Measurements from ENCODE around the gene DGKB.

Gene DGKB

GRCh38 chr7:14902589-14903067, at the start of gene DGKB:
Gene DGKB, minus strand, starts transcription at chr7:14902751.
- no peak for DNase-seq

DNA sequence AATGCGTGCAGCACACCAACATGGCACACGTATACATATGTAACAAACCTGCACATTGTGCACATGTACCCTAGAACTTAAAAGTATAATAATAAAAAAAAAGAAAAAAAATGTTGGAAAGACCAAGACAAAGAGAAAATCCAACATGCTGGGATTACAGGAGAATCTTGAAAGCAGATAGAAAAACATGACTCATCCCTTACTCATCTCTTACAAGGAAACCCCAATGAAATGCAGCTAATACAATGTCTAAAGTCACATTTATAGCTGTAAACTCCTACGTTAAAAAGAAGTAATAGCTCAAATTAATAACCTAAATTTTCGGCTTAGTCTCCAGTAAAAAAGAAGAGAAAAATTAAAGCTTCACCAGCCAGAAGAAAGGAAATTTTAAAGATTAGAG, 47.5 kb upstream of the DGKB start:
- no peak for DNase-seq

DNA sequence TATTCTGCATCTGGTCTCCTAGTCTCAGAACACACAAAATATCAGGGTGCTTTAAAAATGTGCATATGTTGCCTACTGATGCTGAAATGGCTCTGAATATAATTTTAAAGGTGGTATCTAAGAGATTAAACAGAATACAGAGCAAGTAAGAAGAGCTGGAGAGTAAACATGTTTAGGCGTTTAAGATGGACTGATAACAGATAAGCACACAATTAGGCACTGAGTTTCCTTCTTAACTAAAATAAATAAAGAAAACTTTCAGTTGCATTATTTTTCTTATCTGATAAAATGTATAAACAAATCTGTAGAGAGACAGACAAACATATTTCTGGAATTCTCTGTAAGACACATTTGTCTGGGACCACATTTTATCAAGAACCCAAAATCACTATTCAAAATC, 35.6 kb upstream of the DGKB start:
- no peak for DNase-seq

DNA sequence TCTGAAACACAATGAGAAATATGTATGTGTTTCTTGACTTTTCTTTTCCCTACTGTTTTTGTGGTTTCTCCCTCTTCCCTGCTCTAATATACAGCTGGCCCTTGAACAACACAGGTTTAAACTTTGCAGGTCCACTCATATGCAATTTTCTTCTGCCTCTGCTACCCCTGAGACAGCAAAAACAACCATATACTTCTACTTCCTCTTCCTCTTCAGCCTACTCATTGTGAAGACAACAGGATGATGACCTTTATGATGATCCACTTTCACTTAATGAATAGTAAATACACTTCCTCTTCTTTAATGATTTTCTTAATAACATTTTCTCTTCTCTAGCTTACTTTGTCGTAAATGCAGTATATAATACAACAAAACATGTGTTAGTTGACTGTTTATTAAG, 35.0 kb upstream of the DGKB start:
- DNase-seq, result no peak

DNA sequence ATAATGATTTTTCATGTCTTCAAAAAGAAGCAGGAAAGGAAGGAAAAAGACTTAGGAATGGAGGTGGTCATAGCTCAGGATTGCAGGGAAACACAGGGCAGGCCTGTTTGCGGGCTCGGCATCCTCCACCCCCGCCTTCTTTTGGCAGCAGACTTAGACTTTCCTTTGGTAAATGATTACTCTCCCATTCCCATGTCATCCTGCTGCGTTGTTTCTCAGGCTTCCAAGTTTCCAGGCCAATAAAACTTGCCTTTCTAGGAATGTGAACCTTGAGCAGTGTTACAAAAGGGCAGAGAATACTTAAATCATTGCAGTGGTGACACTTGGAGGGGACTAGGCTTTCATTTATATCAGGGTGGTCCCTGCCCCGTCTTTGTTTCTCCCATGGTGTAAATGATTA, 34.0 kb upstream of the DGKB start:
- no peak for DNase-seq

GRCh38 chr7:14934839-14935238, 32.3 kb upstream of the DGKB start:
- DNase-seq, result no peak

GRCh38 chr7:14931511-14932215, 29.1 kb upstream of the DGKB start:
- no peak for DNase-seq

GRCh38 chr7:14924398-14924797, 21.8 kb upstream of the DGKB start:
- DNase-seq, result no peak

- no peak for DNase-seq
Measured at GRCh38 chr7:14911077-14911476, 8.5 kb upstream of the DGKB start.

- no peak for DNase-seq
Measured at GRCh38 chr7:14908697-14909096, 6.1 kb upstream of the DGKB start.

GRCh38 chr7:14905764-14906163, 3.2 kb upstream of the DGKB start:
- DNase-seq, result no peak

DNA sequence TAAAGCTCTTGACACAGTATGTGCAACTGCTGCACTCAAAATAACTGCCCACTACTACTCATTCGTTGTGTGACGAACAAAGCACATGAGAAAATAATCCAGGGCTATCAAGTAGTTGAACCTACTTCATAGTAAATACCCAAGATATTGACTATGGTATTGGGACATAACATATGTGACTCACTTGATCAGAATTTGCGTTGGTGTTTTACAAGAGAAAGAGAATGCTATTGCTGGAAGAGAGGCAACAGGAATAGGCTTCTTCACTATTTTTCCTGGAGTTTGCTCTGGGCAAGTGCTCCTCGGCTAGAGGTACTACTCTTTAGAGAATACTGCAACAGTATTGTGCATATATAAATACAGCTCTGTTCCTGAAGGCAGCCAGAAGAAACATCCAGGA, 2.5 kb downstream of the DGKB start:
- DNase-seq, result no peak

- no peak for DNase-seq
Measured at GRCh38 chr7:14899030-14899429, 3.5 kb downstream of the DGKB start.

DNA sequence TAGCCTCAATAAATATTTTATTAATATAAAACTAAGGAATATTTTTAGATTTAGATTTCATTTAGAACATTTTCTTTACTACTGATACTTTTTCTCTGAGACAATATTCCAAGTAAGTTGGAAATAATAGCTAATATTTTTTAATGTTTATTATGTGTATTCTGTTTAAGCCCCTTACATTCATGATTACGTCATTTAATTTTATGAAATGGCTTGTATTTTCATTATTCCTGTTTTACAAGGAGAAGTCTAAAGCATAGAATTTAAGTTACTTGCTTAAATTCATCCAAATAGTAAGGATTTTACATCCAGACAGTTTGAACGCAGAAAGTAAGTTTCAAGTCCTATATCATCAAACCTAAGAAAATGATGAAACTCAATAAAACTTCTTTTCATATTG, 6.1 kb downstream of the DGKB start:
- no peak for DNase-seq

GRCh38 chr7:14894826-14895225, 7.7 kb downstream of the DGKB start:
- DNase-seq, result no peak

- no peak for DNase-seq
Measured at GRCh38 chr7:14892961-14893360, 9.6 kb downstream of the DGKB start.

DNA sequence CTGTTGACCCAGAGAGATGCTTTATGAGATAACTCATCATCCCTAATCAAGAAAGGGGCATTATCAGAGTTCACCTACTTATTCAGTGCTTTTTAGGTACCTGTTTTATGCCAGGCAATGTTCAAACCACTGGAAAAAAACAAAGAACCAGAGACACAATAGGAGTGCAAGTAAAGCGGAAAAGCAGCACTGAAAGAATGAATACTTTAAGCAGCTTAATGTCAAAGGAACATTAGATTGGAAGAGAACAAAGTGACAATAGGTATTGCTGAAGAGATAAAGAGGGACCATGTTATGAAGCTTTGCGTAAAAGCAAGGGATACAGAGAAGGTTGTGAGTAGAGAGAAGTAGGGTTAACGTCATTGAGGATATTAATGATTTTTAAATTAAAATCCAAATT, 11.3 kb downstream of the DGKB start:
- DNase-seq, result no peak

GRCh38 chr7:14888962-14889361, 13.6 kb downstream of the DGKB start:
- no peak for DNase-seq

DNA sequence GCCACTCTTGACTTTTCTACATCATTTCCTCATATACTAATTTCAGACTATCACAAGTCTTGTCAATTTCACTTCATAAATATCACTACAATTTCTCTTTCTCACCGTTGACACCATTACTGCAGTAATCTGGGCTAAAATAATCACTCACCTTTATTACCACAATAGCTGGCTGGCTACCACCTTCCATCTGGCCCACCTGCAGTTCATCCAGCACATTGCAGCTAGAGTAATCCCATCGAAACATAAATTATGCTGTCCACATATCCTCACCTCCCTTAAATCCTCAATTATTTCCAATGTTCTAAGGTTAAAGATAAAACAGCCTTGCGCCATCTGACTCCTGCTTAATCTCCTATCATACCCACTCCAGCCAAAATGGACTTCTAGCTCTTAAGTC, 16.0 kb downstream of the DGKB start:
- no peak for DNase-seq

GRCh38 chr7:14875941-14876587, 26.5 kb downstream of the DGKB start:
- no peak for DNase-seq

DNA sequence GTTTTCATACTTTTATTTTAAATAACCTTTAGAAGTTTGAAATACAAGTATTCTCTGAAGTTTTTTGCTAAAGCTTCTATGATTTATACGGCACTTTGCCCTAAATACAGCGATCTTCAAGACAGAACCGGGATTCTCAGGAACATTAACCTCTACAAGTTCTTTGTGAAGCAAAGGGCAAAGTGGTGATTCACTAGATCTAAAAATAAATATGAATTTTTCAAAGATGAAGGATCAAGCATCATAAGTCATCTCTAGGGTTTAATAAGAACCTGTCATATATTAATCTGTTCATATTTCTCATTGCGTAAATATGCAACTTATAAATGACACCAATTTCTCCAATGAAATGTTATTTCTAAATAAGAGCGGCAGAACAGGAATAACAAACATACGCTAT, 30.7 kb downstream of the DGKB start:
- no peak for DNase-seq

DNA sequence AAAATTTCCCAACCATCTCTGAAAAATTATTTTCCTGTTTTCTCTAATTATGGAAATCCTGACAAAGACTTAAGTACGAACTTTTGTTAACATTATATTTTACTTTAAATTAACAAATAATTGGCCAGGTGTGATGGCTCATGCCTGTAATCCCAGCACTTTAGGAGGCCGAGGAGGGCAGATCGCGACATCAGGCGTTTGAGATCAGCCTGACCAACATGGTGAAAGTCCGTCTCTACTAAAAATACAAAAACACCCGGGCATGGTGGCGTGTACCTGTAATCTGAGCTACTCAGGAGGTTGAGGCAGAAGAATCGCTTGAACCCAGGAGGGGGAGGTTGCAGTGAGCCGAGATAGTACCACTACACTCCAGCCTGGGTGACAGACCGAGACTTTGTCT, 32.2 kb downstream of the DGKB start:
- no peak for DNase-seq

GRCh38 chr7:14868937-14869336, 33.6 kb downstream of the DGKB start:
- no peak for DNase-seq

- no peak for DNase-seq
Measured at GRCh38 chr7:14861456-14861855, 41.1 kb downstream of the DGKB start.

DNA sequence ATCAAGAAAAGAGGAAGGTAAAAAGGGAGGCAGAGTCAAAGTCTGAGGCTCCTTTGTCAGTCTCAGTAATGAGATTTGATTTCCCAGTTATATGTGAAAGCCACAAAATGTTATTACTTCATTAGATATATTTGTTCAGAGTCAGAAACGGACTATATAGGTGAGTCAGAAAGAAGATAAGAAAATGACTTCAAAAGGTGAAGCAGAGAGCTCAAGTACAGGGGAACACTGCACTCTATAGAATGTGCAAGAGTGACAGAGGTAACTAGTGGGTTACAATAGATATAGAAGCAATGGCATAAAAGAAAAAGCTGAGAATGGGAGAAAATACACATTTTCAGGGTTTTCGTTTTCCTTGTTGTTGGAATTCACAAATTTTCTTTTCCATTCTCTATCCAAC, 43.3 kb downstream of the DGKB start:
- DNase-seq, result no peak
